Mucosa of rectum (tissue), 2 donors: ENCODE data around the gene RAD23B.

Source experiments
- H3K27ac ChIP-seq, 2 donors: one replicate each; pipeline ENCODE4 v1.7.0; 2013; ENCODE audit warnings: inconsistent platforms in 2 of 2, low read depth in 2 of 2, low read length in 2 of 2
- H3K27me3 ChIP-seq, 2 donors: one replicate each; pipeline ENCODE4 v1.7.0; 2013; ENCODE audit warnings: low read length in 2 of 2; ENCODE audit not compliant: control insufficient read depth in 2 of 2, insufficient read depth in 2 of 2
- H3K36me3 ChIP-seq, 2 donors: one replicate each; pipeline ENCODE4 v1.7.0; 2013; ENCODE audit warnings: low read length in 2 of 2; ENCODE audit not compliant: control insufficient read depth in 2 of 2, insufficient read depth in 2 of 2
- H3K4me1 ChIP-seq, 2 donors: one replicate each; pipeline ENCODE4 v1.7.0; 2013; ENCODE audit warnings: low read length in 2 of 2, mild to moderate bottlenecking in 1 of 2; ENCODE audit not compliant: control insufficient read depth in 2 of 2, insufficient read depth in 2 of 2
- H3K4me3 ChIP-seq, 2 donors: one replicate each; pipeline ENCODE4 v1.7.0; 2013; ENCODE audit warnings: low read length in 2 of 2
- H3K9ac ChIP-seq, 2 donors: one replicate each; pipeline ENCODE4 v1.7.0; 2013; ENCODE audit warnings: low read length in 2 of 2, low read depth in 1 of 2, mild to moderate bottlenecking in 1 of 2
- H3K9me3 ChIP-seq, 2 donors: one replicate each; pipeline ENCODE4 v1.7.0; 2013; ENCODE audit warnings: low read length in 2 of 2; ENCODE audit not compliant: control insufficient read depth in 2 of 2
- donor health status: healthy.
- donor health status: Normal muscosa, but diverticular disease.

Gene RAD23B

GRCh38 chr9:107345327-107345726, 62.2 kb downstream of the RAD23B start:
- Histone ChIP-seq H3K9me3 (no peaks in the 10 kb centered on the region), H3K27me3 (no peaks in the 10 kb centered on the region), H3K9ac (no peak overlapping the region), H3K4me3 (no peak overlapping the region), H3K36me3 (no peaks in the 10 kb centered on the region), H3K27ac (no peak overlapping the region), H3K4me1 (no peaks in the 10 kb centered on the region)

GRCh38 chr9:107348836-107349235, 65.8 kb downstream of the RAD23B start:
- Histone ChIP-seq H3K4me3 (no peak overlapping the region), H3K9me3 (no peaks in the 10 kb centered on the region), H3K4me1 (no peaks in the 10 kb centered on the region)

GRCh38 chr9:107350443-107350842, 67.4 kb downstream of the RAD23B start:
- Histone ChIP-seq H3K4me1 (no peaks in the 10 kb centered on the region), H3K9me3 (no peaks in the 10 kb centered on the region), H3K27ac (no peak overlapping the region), H3K27me3 (no peaks in the 10 kb centered on the region), H3K36me3 (no peaks in the 10 kb centered on the region), H3K9ac (no peak overlapping the region), H3K4me3 (no peak overlapping the region)

More at GRCh38 chr9:107348836-107349235, 65.8 kb downstream of the RAD23B start:
- H3K27me3 ChIP-seq, result no peaks in the 10 kb centered on the region
- H3K9ac ChIP-seq, result no peak overlapping the region
- no peak overlapping the region for H3K27ac ChIP-seq
- H3K36me3 ChIP-seq, result no peaks in the 10 kb centered on the region

- Histone ChIP-seq H3K36me3 (no peaks in the 10 kb centered on the region), H3K27me3 (no peaks in the 10 kb centered on the region), H3K4me1 (no peaks in the 10 kb centered on the region)
Measured at GRCh38 chr9:107351382-107352045, 68.4 kb downstream of the RAD23B start.

GRCh38 chr9:107355394-107355793, 72.3 kb downstream of the RAD23B start:
- Histone ChIP-seq H3K36me3 (no peaks in the 10 kb centered on the region), H3K4me3 (no peak overlapping the region)

More at GRCh38 chr9:107351382-107352045, 68.4 kb downstream of the RAD23B start:
- H3K9ac ChIP-seq, result no peak overlapping the region
- no peak overlapping the region for H3K4me3 ChIP-seq
- H3K9me3 ChIP-seq, result no peaks in the 10 kb centered on the region
- no peak overlapping the region for H3K27ac ChIP-seq

GRCh38 chr9:107358986-107359385, 75.9 kb downstream of the RAD23B start:
- Histone ChIP-seq H3K36me3 (no peaks in the 10 kb centered on the region), H3K4me3 (no peak overlapping the region), H3K9me3 (no peaks in the 10 kb centered on the region), H3K27ac (no peak overlapping the region), H3K27me3 (no peaks in the 10 kb centered on the region), H3K9ac (no peak overlapping the region), H3K4me1 (no peaks in the 10 kb centered on the region)

More at GRCh38 chr9:107355394-107355793, 72.3 kb downstream of the RAD23B start:
- Histone ChIP-seq H3K27ac (no peak overlapping the region), H3K9ac (no peak overlapping the region), H3K4me1 (no peaks in the 10 kb centered on the region), H3K27me3 (no peaks in the 10 kb centered on the region), H3K9me3 (no peaks in the 10 kb centered on the region)

- H3K27ac ChIP-seq, result no peak overlapping the region
- no peaks in the 10 kb centered on the region for H3K27me3 ChIP-seq
- no peaks in the 10 kb centered on the region for H3K4me1 ChIP-seq
- H3K4me3 ChIP-seq, result no peak overlapping the region
- no peak overlapping the region for H3K9ac ChIP-seq
- no peaks in the 10 kb centered on the region for H3K36me3 ChIP-seq
- no peaks in the 10 kb centered on the region for H3K9me3 ChIP-seq
Measured at GRCh38 chr9:107360098-107360497, 77.0 kb downstream of the RAD23B start.

- Histone ChIP-seq H3K4me1 (no peaks in the 10 kb centered on the region), H3K27ac (no peak overlapping the region), H3K27me3 (no peaks in the 10 kb centered on the region), H3K4me3 (no peak overlapping the region), H3K9ac (no peak overlapping the region), H3K36me3 (no peaks in the 10 kb centered on the region), H3K9me3 (no peaks in the 10 kb centered on the region)
Measured at GRCh38 chr9:107361816-107362215, 78.7 kb downstream of the RAD23B start.

GRCh38 chr9:107363516-107364152, 80.6 kb downstream of the RAD23B start:
- H3K27me3 ChIP-seq, result no peaks in the 10 kb centered on the region
- H3K9ac ChIP-seq, result no peak overlapping the region
- no peak overlapping the region for H3K4me3 ChIP-seq
- no peaks in the 10 kb centered on the region for H3K4me1 ChIP-seq
- H3K9me3 ChIP-seq, result no peaks in the 10 kb centered on the region
- no peak overlapping the region for H3K27ac ChIP-seq
- no peaks in the 10 kb centered on the region for H3K36me3 ChIP-seq

- H3K36me3 ChIP-seq, result no peaks in the 10 kb centered on the region
- H3K9ac ChIP-seq, result no peak overlapping the region
- no peak overlapping the region for H3K27ac ChIP-seq
- no peak overlapping the region for H3K4me3 ChIP-seq
- H3K9me3 ChIP-seq, result no peaks in the 10 kb centered on the region
- no peaks in the 10 kb centered on the region for H3K4me1 ChIP-seq
- no peaks in the 10 kb centered on the region for H3K27me3 ChIP-seq
Measured at GRCh38 chr9:107367727-107368502, 84.8 kb downstream of the RAD23B start.
